Peyer's patch (tissue), 4 donors: ENCODE data around the gene PGBD5. TPM values are rescaled to one million over a fixed set of nuclear protein-coding genes. Genes with fewer than 3 reads are reported as not detected.

Experiments
- DNase-seq, 3 donors: peaks; one replicate each; pipeline ENCODE4 v3.0.0-alpha.2; 2017 to 2019
- H3K27ac ChIP-seq, 4 donors: fragments of 200-600 bp; sonication (generic); one replicate each; pipeline ENCODE4 v1.5.1; 2016 to 2019
- H3K27me3 ChIP-seq, 2 donors: fragments of 200-600 bp; sonication (generic); one replicate each; pipeline ENCODE4 v1.5.1; 2019
- H3K36me3 ChIP-seq, 3 donors: fragments of 200-600 bp; sonication (generic); one replicate each; pipeline ENCODE4 v1.5.1; 2016 to 2019
- H3K4me1 ChIP-seq, 4 donors: fragments of 200-600 bp; sonication (generic); one replicate each; pipeline ENCODE4 v1.5.1; 2016 to 2019
- H3K4me3 ChIP-seq, 4 donors: fragments of 200-600 bp; sonication (generic); 1 replicate in 3 of 4; 2 replicates in 1 of 4; pipeline ENCODE4 v1.5.1; 2016 to 2019; ENCODE audit warnings: mild to moderate bottlenecking in 1 of 4
- H3K9me3 ChIP-seq, 4 donors: fragments of 200-600 bp; sonication (generic); one replicate each; pipeline ENCODE4 v1.5.1; 2016 to 2019; ENCODE audit warnings: mild to moderate bottlenecking in 1 of 4
- POLR2A ChIP-seq, 2 donors: fragments of 450-650 bp; IDR thresholded peaks; one replicate each; pipeline ENCODE4 v1.5.1; 2017; ENCODE audit warnings: antibody characterized with exemption in 2 of 2, mild to moderate bottlenecking in 2 of 2, moderate library complexity in 2 of 2
- total RNA-seq, 4 donors: library from RNA; depleted of rRNA; stranded (reverse); fragments of >200 nt; gene quantifications; one replicate each; pipeline ENCODE4 v1.1.0, GENCODE V29; 2016
- TF ChIP-seq, protein P1 (sequence below), 6 experiments: fragments of 450-650 bp in 4 of 6; fragments of 200-600 bp in 2 of 6; sonication (generic) in 1 of 6; IDR thresholded peaks; one replicate each; pipeline ENCODE4 v1.5.1; 2017 to 2019; ENCODE audit warnings: antibody characterized with exemption in 6 of 6, mild to moderate bottlenecking in 3 of 6, moderate library complexity in 1 of 6

Gene PGBD5
- total RNA-seq, 4 donors from 2014 or later: under 0.01 to 4.1 (median 0.21) TPM

DNA sequence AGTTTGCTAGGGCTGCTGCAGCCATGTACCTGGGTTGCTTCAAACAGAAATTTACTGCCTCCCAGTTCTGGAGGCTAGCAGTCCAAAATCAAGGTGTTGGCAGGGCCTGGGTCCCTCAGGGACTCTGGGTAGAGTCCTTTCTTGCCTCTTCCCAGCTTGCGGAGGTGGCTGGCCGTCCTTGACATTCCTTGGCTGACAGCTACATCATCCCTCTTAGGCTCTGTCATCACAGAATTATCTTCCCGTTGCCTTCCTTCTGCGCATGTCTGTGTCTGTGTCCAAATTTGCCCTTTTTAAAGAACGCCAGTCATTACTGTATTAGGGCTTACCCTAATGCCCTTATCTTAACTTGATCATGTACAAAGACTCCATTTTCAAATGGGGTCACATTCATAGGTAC, 37.6 kb upstream of the PGBD5 start:
- TF ChIP-seq POLR2A (IDR thresholded peaks at IDR 0.05): no peak
- TF ChIP-seq, protein P1, sequence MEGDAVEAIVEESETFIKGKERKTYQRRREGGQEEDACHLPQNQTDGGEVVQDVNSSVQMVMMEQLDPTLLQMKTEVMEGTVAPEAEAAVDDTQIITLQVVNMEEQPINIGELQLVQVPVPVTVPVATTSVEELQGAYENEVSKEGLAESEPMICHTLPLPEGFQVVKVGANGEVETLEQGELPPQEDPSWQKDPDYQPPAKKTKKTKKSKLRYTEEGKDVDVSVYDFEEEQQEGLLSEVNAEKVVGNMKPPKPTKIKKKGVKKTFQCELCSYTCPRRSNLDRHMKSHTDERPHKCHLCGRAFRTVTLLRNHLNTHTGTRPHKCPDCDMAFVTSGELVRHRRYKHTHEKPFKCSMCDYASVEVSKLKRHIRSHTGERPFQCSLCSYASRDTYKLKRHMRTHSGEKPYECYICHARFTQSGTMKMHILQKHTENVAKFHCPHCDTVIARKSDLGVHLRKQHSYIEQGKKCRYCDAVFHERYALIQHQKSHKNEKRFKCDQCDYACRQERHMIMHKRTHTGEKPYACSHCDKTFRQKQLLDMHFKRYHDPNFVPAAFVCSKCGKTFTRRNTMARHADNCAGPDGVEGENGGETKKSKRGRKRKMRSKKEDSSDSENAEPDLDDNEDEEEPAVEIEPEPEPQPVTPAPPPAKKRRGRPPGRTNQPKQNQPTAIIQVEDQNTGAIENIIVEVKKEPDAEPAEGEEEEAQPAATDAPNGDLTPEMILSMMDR (IDR thresholded peaks at IDR 0.05): no peak
- Histone ChIP-seq H3K27me3 (no peaks in the 10 kb centered on the region), H3K27ac (no peak overlapping the region), H3K4me3 (no peak overlapping the region), H3K36me3 (no peaks in the 10 kb centered on the region), H3K9me3 (no peaks in the 10 kb centered on the region), H3K4me1 (no peaks in the 10 kb centered on the region)
- DNase-seq: no peak

DNA sequence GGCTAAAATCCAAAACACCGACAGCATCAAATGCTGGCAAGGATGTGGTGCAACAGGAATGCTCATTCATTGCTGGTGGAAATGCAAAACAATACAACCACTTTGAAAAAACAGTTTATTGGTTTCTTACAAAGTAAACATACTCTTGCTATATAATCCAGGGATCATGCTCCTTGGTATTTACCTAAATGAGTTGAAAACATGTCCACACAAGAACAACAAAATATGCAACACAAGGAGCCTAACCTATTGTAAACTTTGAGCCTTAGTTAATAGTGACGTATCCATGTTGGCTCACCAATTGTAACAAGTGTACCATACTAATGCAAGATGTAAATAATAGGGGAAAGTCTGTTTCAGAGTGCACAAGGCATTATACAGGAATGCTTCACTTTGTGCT, 37.2 kb upstream of the PGBD5 start:
- Histone ChIP-seq H3K4me3 (no peak overlapping the region), H3K9me3 (no peaks in the 10 kb centered on the region), H3K27me3 (no peaks in the 10 kb centered on the region), H3K4me1 (no peaks in the 10 kb centered on the region), H3K27ac (no peak overlapping the region), H3K36me3 (no peaks in the 10 kb centered on the region)
- TF ChIP-seq, protein P1 (IDR thresholded peaks at IDR 0.05): no peak
- TF ChIP-seq POLR2A (IDR thresholded peaks at IDR 0.05): no peak
- no peak for DNase-seq

DNA sequence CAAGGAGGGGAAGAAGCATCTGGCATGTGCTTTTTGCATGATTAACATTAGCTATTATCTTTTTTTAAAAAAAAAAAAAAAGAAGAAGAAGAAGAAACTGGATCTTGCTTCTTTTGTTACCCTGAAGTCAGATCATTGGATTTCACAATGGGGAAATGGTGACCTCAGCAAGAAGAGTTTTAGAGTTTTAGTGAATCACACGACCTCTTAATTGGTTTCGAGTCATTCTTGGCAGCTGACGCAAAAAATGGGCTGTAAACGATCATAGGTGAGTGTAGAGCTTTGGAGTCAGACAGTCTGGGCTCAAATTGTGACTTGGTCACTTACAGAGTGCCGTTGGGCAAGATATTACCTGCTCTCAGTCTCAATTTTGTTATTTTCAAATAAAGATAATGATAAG, 33.3 kb upstream of the PGBD5 start:
- DNase-seq: no peak
- no peak for TF ChIP-seq POLR2A (IDR thresholded peaks at IDR 0.05)
- TF ChIP-seq, protein P1 (IDR thresholded peaks at IDR 0.05): no peak
- no peaks in the 10 kb centered on the region for H3K36me3 ChIP-seq
- no peak overlapping the region for H3K4me3 ChIP-seq
- H3K27me3 ChIP-seq: no peaks in the 10 kb centered on the region
- H3K27ac ChIP-seq: no peak overlapping the region
- H3K9me3 ChIP-seq: no peaks in the 10 kb centered on the region
- H3K4me1 ChIP-seq: no peaks in the 10 kb centered on the region

DNA sequence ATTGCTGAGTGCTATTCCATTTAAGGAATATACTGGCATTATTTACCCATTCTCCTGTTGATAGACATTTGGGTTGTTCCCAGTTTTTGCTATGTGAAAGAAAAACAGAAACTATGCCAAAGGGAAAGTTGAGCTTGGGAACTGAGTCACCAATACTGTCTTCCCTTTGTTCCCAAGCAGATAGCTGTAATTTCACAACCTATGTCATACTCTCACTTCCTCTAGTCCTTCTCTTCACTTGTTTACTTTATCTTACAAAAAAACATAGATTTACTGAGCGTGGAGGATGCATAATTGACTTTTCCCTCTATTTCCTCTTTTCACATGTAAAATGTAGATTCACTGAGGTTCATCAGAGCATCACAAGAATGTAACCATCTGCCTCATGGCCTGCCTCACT, 32.4 kb upstream of the PGBD5 start:
- no peaks in the 10 kb centered on the region for H3K27me3 ChIP-seq
- H3K27ac ChIP-seq: no peak overlapping the region
- H3K36me3 ChIP-seq: no peaks in the 10 kb centered on the region
- no peaks in the 10 kb centered on the region for H3K4me1 ChIP-seq
- no peak overlapping the region for H3K4me3 ChIP-seq
- no peak for DNase-seq
- H3K9me3 ChIP-seq: no peaks in the 10 kb centered on the region
- no peak for TF ChIP-seq POLR2A (IDR thresholded peaks at IDR 0.05)
- TF ChIP-seq, protein P1 (IDR thresholded peaks at IDR 0.05): no peak

DNA sequence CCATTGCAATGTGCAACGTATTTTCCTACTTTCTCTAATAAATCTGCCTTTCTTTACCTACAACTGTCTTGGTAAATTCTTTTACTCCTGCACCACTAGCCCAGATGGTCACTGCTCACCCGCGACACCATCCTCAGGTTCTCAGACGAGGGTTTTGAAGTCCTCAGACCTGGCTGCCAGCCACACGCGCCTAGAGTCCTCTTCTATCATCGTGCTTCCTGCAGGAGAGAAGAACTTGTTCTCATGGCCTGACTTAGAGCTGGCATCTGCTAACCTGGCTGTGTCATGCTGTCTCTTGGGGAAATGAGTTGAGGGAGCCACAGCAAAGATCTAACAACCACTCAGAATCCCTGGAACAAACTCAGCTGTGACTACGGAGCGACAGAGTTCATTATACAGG, 30.3 kb upstream of the PGBD5 start:
- Histone ChIP-seq H3K27me3 (no peaks in the 10 kb centered on the region), H3K4me1 (no peaks in the 10 kb centered on the region), H3K4me3 (no peak overlapping the region), H3K9me3 (no peaks in the 10 kb centered on the region), H3K36me3 (no peaks in the 10 kb centered on the region), H3K27ac (no peak overlapping the region)
- DNase-seq: no peak
- TF ChIP-seq, protein P1 (IDR thresholded peaks at IDR 0.05): no peak
- no peak for TF ChIP-seq POLR2A (IDR thresholded peaks at IDR 0.05)

DNA sequence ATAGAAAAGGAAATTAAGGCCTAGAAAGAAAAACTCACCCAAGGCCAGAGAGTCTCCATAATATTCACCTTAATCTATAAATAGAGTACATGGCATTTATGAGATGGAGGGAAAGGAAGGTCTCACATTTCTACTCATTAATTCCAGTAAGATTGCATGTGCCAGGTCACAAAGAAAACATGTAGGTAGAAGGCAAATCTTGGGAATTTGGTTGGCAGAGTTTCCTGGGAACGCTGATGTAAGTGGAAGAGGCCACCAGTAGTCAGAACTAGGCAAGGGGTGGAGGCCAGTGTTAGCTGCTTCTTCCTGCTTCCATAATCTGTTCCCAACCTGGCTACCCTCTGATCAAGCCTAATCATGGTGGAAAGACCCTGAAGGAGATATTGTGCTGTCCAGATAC, 29.2 kb upstream of the PGBD5 start:
- H3K36me3 ChIP-seq: no peaks in the 10 kb centered on the region
- H3K27ac ChIP-seq: no peak overlapping the region
- no peak overlapping the region for H3K4me3 ChIP-seq
- no peak for TF ChIP-seq POLR2A (IDR thresholded peaks at IDR 0.05)
- TF ChIP-seq, protein P1 (IDR thresholded peaks at IDR 0.05): no peak
- H3K4me1 ChIP-seq: no peaks in the 10 kb centered on the region
- no peaks in the 10 kb centered on the region for H3K9me3 ChIP-seq
- DNase-seq: no peak
- H3K27me3 ChIP-seq: no peaks in the 10 kb centered on the region
